ENCODE measurements around the gene DNAH11. TPM values are rescaled to one million over a fixed set of nuclear protein-coding genes. Genes with fewer than 3 reads are reported as not detected.
"Not testable (repeated sequence)": the region's sequence is repeated elsewhere in the genome, so short reads cannot be mapped to it uniquely, and the experiment has no call there.

DNAH11 gene
- 0.01 TPM in 1 of 2 replicates, not detected in the other for polyA plus RNA-seq (2014; cell fraction: cytosol; rRNA removed)
- polyA plus RNA-seq (2014; cell fraction: nucleus; rRNA removed) = 0.01 TPM in 1 of 2 replicates, not detected in the other

GRCh38 chr7:21542891-21543527, at the start of gene DNAH11:
Gene DNAH11 (plus strand): TSS chr7:21543039. CDS start chr7:21543246, 207 bp downstream.
- DNase-seq (ENCODE audit: low spot score) = peak; percentile 45

- no peak for DNase-seq (ENCODE audit: low spot score)
Observed at GRCh38 chr7:21495731-21496130, 47.1 kb upstream of the DNAH11 start.

GRCh38 chr7:21497072-21497471, 45.8 kb upstream of the DNAH11 start:
- no peak for DNase-seq (ENCODE audit: low spot score)

GRCh38 chr7:21500117-21500832, 42.6 kb upstream of the DNAH11 start:
- DNase-seq (ENCODE audit: low spot score) = no peak

GRCh38 chr7:21504021-21504420, 38.8 kb upstream of the DNAH11 start:
- no peak for DNase-seq (ENCODE audit: low spot score)

GRCh38 chr7:21507627-21508343, 35.1 kb upstream of the DNAH11 start:
- DNase-seq (ENCODE audit: low spot score) = no peak

- no peak for DNase-seq (ENCODE audit: low spot score)
Observed at GRCh38 chr7:21508538-21508937, 34.3 kb upstream of the DNAH11 start.

GRCh38 chr7:21514062-21514461, 28.8 kb upstream of the DNAH11 start:
- no peak for DNase-seq (ENCODE audit: low spot score)

GRCh38 chr7:21524680-21525079, 18.2 kb upstream of the DNAH11 start:
- no peak for DNase-seq (ENCODE audit: low spot score)

GRCh38 chr7:21526007-21526406, 16.8 kb upstream of the DNAH11 start:
- DNase-seq (ENCODE audit: low spot score) = peak; percentile 5

- DNase-seq (ENCODE audit: low spot score) = no peak
Observed at GRCh38 chr7:21526448-21526847, 16.4 kb upstream of the DNAH11 start.

GRCh38 chr7:21532485-21532884, 10.4 kb upstream of the DNAH11 start:
- not testable (repeated sequence) for DNase-seq (ENCODE audit: low spot score)

GRCh38 chr7:21533646-21534045, 9.2 kb upstream of the DNAH11 start:
- not testable (repeated sequence) for DNase-seq (ENCODE audit: low spot score)

GRCh38 chr7:21536445-21537118, 6.3 kb upstream of the DNAH11 start:
- DNase-seq (ENCODE audit: low spot score) = not testable (repeated sequence)

- DNase-seq (ENCODE audit: low spot score) = no peak
Observed at GRCh38 chr7:21538936-21539495, 3.8 kb upstream of the DNAH11 start.

- DNase-seq (ENCODE audit: low spot score) = no peak
Observed at GRCh38 chr7:21543528-21544302, 876 bp downstream of the DNAH11 start.

GRCh38 chr7:21544303-21544656, 1.4 kb downstream of the DNAH11 start:
- no peak for DNase-seq (ENCODE audit: low spot score)

GRCh38 chr7:21544715-21545114, 1.9 kb downstream of the DNAH11 start:
- DNase-seq (ENCODE audit: low spot score) = no peak

GRCh38 chr7:21547501-21547900, 4.7 kb downstream of the DNAH11 start:
- no peak for DNase-seq (ENCODE audit: low spot score)

- no peak for DNase-seq (ENCODE audit: low spot score)
Observed at GRCh38 chr7:21548491-21548890, 5.7 kb downstream of the DNAH11 start.

- DNase-seq (ENCODE audit: low spot score) = no peak
Observed at GRCh38 chr7:21550076-21550475, 7.2 kb downstream of the DNAH11 start.
